Upper lobe of left lung (tissue), 6 donors: ENCODE results near the gene RARS1. TPM values are rescaled to one million over a fixed set of nuclear protein-coding genes. Genes with fewer than 3 reads are reported as not detected.

Experiments used
- ATAC-seq, 2 donors: fragments of 200-7000 bp; cut with Tn5 transposase; one replicate each; pipeline ENCODE4 v1.9.1; 2022; ENCODE audit warnings: mild to moderate bottlenecking in 2 of 2, moderate library complexity in 2 of 2; ENCODE audit not compliant: low FRiP score in 2 of 2
- DNase-seq, 2 donors: peaks; one replicate each; pipeline ENCODE4 v3.0.0-alpha.2; 2019 to 2020
- H3K27ac ChIP-seq, 4 donors: fragments of 200-600 bp; sonication (generic); one replicate each; pipeline ENCODE4 v1.5.1; 2016 to 2019
- H3K27me3 ChIP-seq, 4 donors: fragments of 200-600 bp; sonication (generic); one replicate each; pipeline ENCODE4 v1.5.1; 2017 to 2019
- H3K36me3 ChIP-seq, 4 donors: fragments of 200-600 bp; sonication (generic); one replicate each; pipeline ENCODE4 v1.5.1; 2016 to 2019
- H3K4me1 ChIP-seq, 4 donors: fragments of 200-600 bp; sonication (generic); one replicate each; pipeline ENCODE4 v1.5.1; 2018 to 2019
- H3K4me3 ChIP-seq, 4 donors: fragments of 200-600 bp; sonication (generic); one replicate each; pipeline ENCODE4 v1.5.1; 2017 to 2019; ENCODE audit warnings: mild to moderate bottlenecking in 2 of 4, moderate library complexity in 1 of 4
- H3K9me3 ChIP-seq, 4 donors: fragments of 200-600 bp; sonication (generic); one replicate each; pipeline ENCODE4 v1.5.1; 2018 to 2019
- EP300 ChIP-seq, 4 donors: sonication (generic); formaldehyde crosslinking; IDR thresholded peaks; one replicate each; pipeline ENCODE4 v1.5.1; 2017; ENCODE audit warnings: antibody characterized with exemption in 4 of 4, control low read depth in 2 of 4
- POLR2A ChIP-seq, 4 donors: fragments of 450-650 bp; IDR thresholded peaks; one replicate each; pipeline ENCODE4 v1.5.1; 2016 to 2017; ENCODE audit warnings: antibody characterized with exemption in 4 of 4, mild to moderate bottlenecking in 2 of 4
- POLR2AphosphoS5 ChIP-seq, 2 donors: sonication (generic); formaldehyde crosslinking; IDR thresholded peaks; one replicate each; pipeline ENCODE4 v1.5.1; 2017; ENCODE audit warnings: antibody characterized with exemption in 2 of 2
- WGBS, 2 donors: methylation state at CpG; one replicate each; pipeline ENCODE4 v1.1.5; 2017 to 2018; 5-methylcytosine and 5-hydroxymethylcytosine counted together
- small RNA-seq, 4 donors: library from RNA; depleted of rRNA; stranded (forward); fragments of <200 nt; gene quantifications; one replicate each; pipeline ENCODE3, GENCODE V24; 2016
- total RNA-seq, 6 donors: library from RNA; depleted of rRNA in 4 of 6; stranded (reverse); fragments of >200 nt in 4 of 6; gene quantifications; one replicate each; pipeline versions ENCODE4 v1.1.0 to v1.2.1, GENCODE V29; 2016 to 2021
- TF ChIP-seq, protein P1 (sequence below), 6 experiments: fragments of 450-650 bp in 4 of 6; fragments of 200-600 bp in 2 of 6; sonication (generic) in 2 of 6; IDR thresholded peaks; one replicate each; pipeline ENCODE4 v1.5.1; 2016 to 2019; ENCODE audit warnings: antibody characterized with exemption in 6 of 6
- donor health status: DM: no; HTN: no; CAD: no; lungs with moderate emphysema.
- donor health status: DM: no; HTN: yes; CAD: no; lungs with severe emphysema.

Gene RARS1
- total RNA-seq, 6 donors from 2014 or later = 21.3 to 70.0 (median 53.0) TPM

DNA sequence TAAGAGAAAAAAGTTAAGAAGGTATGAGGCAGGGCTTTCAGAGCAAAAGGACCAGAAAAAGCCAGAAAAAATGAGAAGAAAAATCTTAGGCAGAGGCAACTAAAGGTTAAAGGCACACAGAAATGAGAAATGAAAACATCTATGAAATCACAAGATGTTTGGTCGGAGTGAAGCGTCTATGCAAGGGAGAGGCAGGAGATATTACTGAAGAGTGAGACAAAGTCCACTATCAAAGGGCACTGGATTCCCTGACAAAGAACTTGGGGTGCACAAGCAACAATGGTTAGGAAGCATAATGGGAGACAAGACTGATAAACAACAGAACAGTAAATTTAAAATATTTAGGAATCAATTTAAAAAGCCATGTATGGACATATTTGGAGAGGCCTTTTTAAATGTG is 76.0 kb downstream of the RARS1 start:
- no peaks in the 10 kb centered on the region for H3K4me1 ChIP-seq
- no peak overlapping the region for H3K4me3 ChIP-seq
- no peaks in the 10 kb centered on the region for H3K27me3 ChIP-seq
- TF ChIP-seq, protein P1, sequence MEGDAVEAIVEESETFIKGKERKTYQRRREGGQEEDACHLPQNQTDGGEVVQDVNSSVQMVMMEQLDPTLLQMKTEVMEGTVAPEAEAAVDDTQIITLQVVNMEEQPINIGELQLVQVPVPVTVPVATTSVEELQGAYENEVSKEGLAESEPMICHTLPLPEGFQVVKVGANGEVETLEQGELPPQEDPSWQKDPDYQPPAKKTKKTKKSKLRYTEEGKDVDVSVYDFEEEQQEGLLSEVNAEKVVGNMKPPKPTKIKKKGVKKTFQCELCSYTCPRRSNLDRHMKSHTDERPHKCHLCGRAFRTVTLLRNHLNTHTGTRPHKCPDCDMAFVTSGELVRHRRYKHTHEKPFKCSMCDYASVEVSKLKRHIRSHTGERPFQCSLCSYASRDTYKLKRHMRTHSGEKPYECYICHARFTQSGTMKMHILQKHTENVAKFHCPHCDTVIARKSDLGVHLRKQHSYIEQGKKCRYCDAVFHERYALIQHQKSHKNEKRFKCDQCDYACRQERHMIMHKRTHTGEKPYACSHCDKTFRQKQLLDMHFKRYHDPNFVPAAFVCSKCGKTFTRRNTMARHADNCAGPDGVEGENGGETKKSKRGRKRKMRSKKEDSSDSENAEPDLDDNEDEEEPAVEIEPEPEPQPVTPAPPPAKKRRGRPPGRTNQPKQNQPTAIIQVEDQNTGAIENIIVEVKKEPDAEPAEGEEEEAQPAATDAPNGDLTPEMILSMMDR (IDR thresholded peaks at IDR 0.05) = no peak
- TF ChIP-seq EP300 (IDR thresholded peaks at IDR 0.05) = no peak
- no peak for TF ChIP-seq POLR2AphosphoS5 (IDR thresholded peaks at IDR 0.05)
- WGBS, 2 donors = 80 to 82% methylated on average over 2 of the region's 2 CpGs
- DNase-seq (no peak), ATAC-seq (no peak)
- H3K36me3 ChIP-seq = peaks cover 7 to 89% (median 39%) of the 10 kb centered on the region in 4 donors
- no peaks in the 10 kb centered on the region for H3K9me3 ChIP-seq
- H3K27ac ChIP-seq = no peak overlapping the region

DNA sequence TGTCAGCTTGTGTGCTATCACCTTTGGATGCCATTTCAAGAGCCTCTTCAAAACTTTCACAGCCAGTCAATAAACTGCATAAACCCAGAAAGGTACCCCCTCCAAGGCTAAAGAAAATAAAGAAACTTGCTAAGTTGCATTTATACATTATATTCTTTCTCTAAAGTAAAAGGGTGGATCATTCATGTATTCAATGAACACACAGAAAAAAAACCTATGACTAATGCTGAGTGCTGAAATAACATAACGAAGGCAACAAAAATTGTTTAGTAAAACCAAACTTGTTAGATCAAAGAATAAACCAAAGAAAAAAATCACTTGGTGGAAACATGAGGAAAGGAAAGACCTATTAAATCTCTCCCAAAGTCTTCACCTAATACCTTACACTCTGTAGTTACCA is 77.7 kb downstream of the RARS1 start:
- no peak for DNase-seq
- Histone ChIP-seq H3K4me1 (no peaks in the 10 kb centered on the region), H3K27ac (no peak overlapping the region), H3K36me3 (peaks cover 0 to 86% (median 24%) of the 10 kb centered on the region in 4 donors), H3K4me3 (no peak overlapping the region), H3K9me3 (no peaks in the 10 kb centered on the region), H3K27me3 (no peaks in the 10 kb centered on the region)
- ATAC-seq = no peak
- TF ChIP-seq POLR2AphosphoS5 (IDR thresholded peaks at IDR 0.05) (no peak), EP300 (IDR thresholded peaks at IDR 0.05) (no peak), POLR2A (IDR thresholded peaks at IDR 0.05) (no peak)
- TF ChIP-seq, protein P1 (IDR thresholded peaks at IDR 0.05) = no peak
- WGBS, 2 donors = 93 to 97% methylated on average over 1 of the region's 1 CpG

DNA sequence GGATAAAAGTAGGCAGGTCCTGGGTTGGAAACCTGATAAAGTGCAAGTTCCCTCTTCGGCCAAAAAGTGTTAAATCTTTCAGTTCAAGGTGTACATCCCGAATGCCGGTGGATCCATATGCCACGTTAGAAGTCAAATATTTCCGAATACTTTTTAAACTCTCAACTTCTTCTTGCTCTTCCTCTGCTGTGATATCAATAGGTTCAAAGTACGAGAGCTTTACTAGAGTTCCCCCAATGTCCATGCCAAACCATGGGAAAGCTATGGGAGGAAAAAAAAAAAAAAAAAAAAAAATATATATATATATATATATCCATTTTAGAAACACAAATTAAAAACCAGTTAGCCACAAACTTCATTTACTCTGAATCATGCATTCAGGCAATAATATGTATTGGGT is 82.5 kb downstream of the RARS1 start:
- Histone ChIP-seq H3K27me3 (no peaks in the 10 kb centered on the region), H3K27ac (no peak overlapping the region), H3K36me3 (peaks cover 0 to 51% (median 9%) of the 10 kb centered on the region in 4 donors), H3K4me1 (peaks cover 0 to 3% (median 0%) of the 10 kb centered on the region in 4 donors), H3K9me3 (no peaks in the 10 kb centered on the region), H3K4me3 (no peak overlapping the region)
- DNase-seq = no peak
- WGBS, 2 donors = 96 to 97% methylated on average over 6 of the region's 6 CpGs
- TF ChIP-seq EP300 (IDR thresholded peaks at IDR 0.05) (no peak), POLR2AphosphoS5 (IDR thresholded peaks at IDR 0.05) (no peak), POLR2A (IDR thresholded peaks at IDR 0.05) (no peak)
- TF ChIP-seq, protein P1 (IDR thresholded peaks at IDR 0.05) = no peak
- ATAC-seq = no peak

Small RNA genes lying within 50 kb of the gene (small RNA-seq; reads per million reads assigned to genes)
- 0 to 0.77 (median 0.35) reads per million in 4 donors for gene MIR103A1

Other genes starting within 250 kb of the RARS1 start
- 10 to 100 TPM; 64.9 to 99.1 (median 86.4) TPM for gene WWC1, start 194.8 kb upstream of the RARS1 start, total RNA-seq
- 1 to 10 TPM in 1 of 6 donors, under 1 TPM in 3, not detected in 2; 0.17 to 3.1 (median 0.25) TPM for gene FBLL1, start 42.8 kb downstream of the RARS1 start, total RNA-seq
- gene PANK3, start 92.9 kb downstream of the RARS1 start, total RNA-seq = 10 to 100 TPM; 11.5 to 59.2 (median 38.6) TPM